RWPE2 (cell line): ENCODE data around the gene ZNF148.

ENCODE experiments used
- ATAC-seq: fragments of 200-7000 bp; cut with Tn5 transposase; 3 replicates; pipeline ENCODE4 v1.9.1; 2021; ENCODE audit warnings: low read depth
- DNase-seq: peaks from one replicate; pipeline ENCODE4 v3.0.0-alpha.2; 2020; ENCODE audit warnings: low spot score
- H3K27ac ChIP-seq: fragments of 450-650 bp; 2 replicates; pipeline ENCODE4 v1.5.1; 2017; ENCODE audit warnings: mild to moderate bottlenecking; ENCODE audit not compliant: poor library complexity, severe bottlenecking
- H3K27me3 ChIP-seq: fragments of 250-450 bp; sonication (Bioruptor Pico); 2 replicates; pipeline ENCODE4 v1.5.1; 2021; ENCODE audit warnings: mild to moderate bottlenecking, moderate library complexity; ENCODE audit not compliant: insufficient read depth, poor library complexity, severe bottlenecking
- H3K36me3 ChIP-seq: fragments of 250-450 bp; sonication (Bioruptor Pico); 2 replicates; pipeline ENCODE4 v1.5.1; 2020; ENCODE audit warnings: low read depth, mild to moderate bottlenecking, moderate library complexity
- H3K4me1 ChIP-seq: fragments of 250-450 bp; sonication (Bioruptor Pico); 2 replicates; pipeline ENCODE4 v1.5.1; 2021; ENCODE audit warnings: mild to moderate bottlenecking, moderate library complexity; ENCODE audit not compliant: insufficient read depth, poor library complexity, severe bottlenecking
- H3K4me3 ChIP-seq: fragments of 250-450 bp; sonication (Bioruptor Pico); 2 replicates; pipeline ENCODE4 v1.5.1; 2021; ENCODE audit warnings: mild to moderate bottlenecking, moderate library complexity; ENCODE audit not compliant: severe bottlenecking
- H3K9me3 ChIP-seq: fragments of 250-450 bp; sonication (Bioruptor Pico); 2 replicates; pipeline ENCODE4 v1.5.1; 2021; ENCODE audit warnings: mild to moderate bottlenecking, moderate library complexity; ENCODE audit not compliant: severe bottlenecking
- TF ChIP-seq, protein P1 (sequence below): fragments of 450-650 bp; IDR thresholded peaks from one replicate; pipeline ENCODE4 v1.5.1; 2017; ENCODE audit warnings: mild to moderate bottlenecking, moderate library complexity; ENCODE audit not compliant: poor library complexity, severe bottlenecking

Gene ZNF148

DNA sequence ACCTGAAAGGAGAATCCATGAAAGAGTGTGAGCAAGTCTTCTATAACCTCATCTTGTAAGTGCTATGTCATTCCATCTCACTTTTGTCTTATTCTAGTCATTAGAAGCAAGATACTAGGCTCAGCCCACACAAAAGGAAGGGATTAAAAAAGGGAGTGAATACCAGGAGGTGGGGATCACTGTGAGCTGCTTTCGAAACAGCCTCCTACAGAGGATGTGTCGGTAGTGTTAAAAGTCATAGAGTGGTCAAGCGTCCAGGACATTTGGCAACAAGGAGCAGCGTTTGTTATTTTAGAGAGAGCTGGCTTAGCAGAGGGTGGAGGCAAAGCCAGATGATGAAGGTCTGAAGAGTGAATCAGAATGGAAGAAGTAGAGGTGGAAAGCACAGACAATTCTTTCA, 11.7 kb upstream of the ZNF148 start:
- no peak overlapping the region for H3K4me3 ChIP-seq
- no peaks in the 10 kb centered on the region for H3K9me3 ChIP-seq
- TF ChIP-seq, protein P1, sequence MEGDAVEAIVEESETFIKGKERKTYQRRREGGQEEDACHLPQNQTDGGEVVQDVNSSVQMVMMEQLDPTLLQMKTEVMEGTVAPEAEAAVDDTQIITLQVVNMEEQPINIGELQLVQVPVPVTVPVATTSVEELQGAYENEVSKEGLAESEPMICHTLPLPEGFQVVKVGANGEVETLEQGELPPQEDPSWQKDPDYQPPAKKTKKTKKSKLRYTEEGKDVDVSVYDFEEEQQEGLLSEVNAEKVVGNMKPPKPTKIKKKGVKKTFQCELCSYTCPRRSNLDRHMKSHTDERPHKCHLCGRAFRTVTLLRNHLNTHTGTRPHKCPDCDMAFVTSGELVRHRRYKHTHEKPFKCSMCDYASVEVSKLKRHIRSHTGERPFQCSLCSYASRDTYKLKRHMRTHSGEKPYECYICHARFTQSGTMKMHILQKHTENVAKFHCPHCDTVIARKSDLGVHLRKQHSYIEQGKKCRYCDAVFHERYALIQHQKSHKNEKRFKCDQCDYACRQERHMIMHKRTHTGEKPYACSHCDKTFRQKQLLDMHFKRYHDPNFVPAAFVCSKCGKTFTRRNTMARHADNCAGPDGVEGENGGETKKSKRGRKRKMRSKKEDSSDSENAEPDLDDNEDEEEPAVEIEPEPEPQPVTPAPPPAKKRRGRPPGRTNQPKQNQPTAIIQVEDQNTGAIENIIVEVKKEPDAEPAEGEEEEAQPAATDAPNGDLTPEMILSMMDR, result no peak
- H3K27ac ChIP-seq, result no peak overlapping the region
- H3K4me1 ChIP-seq, result no peaks in the 10 kb centered on the region
- DNase-seq (no peak), ATAC-seq (no peak)
- no peaks in the 10 kb centered on the region for H3K36me3 ChIP-seq
- H3K27me3 ChIP-seq, result no peaks in the 10 kb centered on the region

DNA sequence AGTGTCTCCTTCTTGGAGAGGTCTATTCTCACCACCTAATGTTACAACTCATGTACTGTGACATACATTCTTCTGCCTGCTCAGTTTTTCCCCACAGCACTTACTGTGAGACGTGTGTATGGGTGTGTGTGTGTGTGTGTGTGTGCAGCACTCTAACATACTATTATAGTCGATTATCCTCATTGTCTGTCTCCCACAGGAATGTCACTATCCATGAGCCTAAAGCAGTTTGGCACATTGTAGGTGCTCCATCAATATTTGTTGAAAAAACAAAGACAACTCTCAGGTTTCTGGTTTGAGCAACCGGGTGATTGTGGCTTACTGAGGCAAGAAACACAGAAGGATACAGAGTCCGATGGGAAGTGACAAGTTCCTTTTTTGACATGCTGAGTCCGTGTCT, 8.6 kb upstream of the ZNF148 start:
- Histone ChIP-seq H3K4me3 (no peak overlapping the region), H3K9me3 (no peaks in the 10 kb centered on the region), H3K27ac (no peak overlapping the region), H3K36me3 (no peaks in the 10 kb centered on the region), H3K4me1 (no peaks in the 10 kb centered on the region), H3K27me3 (no peaks in the 10 kb centered on the region)
- no peak for ATAC-seq
- TF ChIP-seq, protein P1, result no peak
- DNase-seq, result no peak

DNA sequence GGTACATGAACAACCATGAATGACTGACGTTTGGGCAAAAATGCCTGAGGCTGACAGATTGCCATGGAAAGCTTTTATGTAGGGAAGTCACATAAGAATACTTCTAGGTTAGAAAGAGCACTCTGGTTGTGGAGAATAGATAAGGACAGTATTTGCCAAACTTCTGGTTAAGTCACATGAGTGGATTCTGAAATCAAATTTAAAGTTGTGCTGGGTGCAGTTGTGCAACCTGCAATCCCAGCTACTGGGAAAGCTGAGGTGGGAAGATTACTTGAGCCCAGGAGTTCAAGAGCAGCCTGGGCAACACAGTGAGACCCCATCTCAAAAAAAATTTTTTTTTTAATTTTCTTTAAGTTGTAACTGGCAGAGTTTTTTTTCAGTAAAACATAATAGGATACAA, 7.2 kb upstream of the ZNF148 start:
- H3K4me3 ChIP-seq, result no peak overlapping the region
- ATAC-seq (no peak), DNase-seq (no peak)
- H3K27ac ChIP-seq, result no peak overlapping the region
- H3K4me1 ChIP-seq, result no peaks in the 10 kb centered on the region
- H3K36me3 ChIP-seq, result no peaks in the 10 kb centered on the region
- H3K27me3 ChIP-seq, result no peaks in the 10 kb centered on the region
- H3K9me3 ChIP-seq, result no peaks in the 10 kb centered on the region
- TF ChIP-seq, protein P1, result no peak

DNA sequence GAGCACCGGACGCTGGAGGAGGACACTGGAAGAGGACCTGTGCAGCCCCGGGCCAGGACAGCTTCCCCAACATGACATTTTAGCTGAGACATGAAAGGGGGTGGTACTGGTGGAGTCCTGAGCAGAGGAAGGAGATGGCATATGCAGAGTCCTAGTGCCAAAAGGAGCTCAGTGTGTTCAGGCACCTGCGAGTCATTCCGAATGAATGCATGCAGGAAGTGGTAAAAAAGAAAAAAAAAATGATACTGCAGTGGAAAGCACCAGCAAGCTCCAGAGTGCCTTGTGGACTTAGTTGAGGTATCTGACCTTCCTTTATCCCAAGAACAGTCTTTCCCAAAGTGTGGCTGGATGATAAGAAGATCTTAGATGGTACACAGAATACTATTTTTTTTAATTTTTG, 6.6 kb upstream of the ZNF148 start:
- DNase-seq (no peak), ATAC-seq (peak; percentile 65)
- H3K36me3 ChIP-seq, result no peaks in the 10 kb centered on the region
- H3K4me3 ChIP-seq, result no peak overlapping the region
- TF ChIP-seq, protein P1, result no peak
- no peaks in the 10 kb centered on the region for H3K9me3 ChIP-seq
- no peak overlapping the region for H3K27ac ChIP-seq
- no peaks in the 10 kb centered on the region for H3K27me3 ChIP-seq
- peaks cover under 1% of the 10 kb centered on the region for H3K4me1 ChIP-seq

DNA sequence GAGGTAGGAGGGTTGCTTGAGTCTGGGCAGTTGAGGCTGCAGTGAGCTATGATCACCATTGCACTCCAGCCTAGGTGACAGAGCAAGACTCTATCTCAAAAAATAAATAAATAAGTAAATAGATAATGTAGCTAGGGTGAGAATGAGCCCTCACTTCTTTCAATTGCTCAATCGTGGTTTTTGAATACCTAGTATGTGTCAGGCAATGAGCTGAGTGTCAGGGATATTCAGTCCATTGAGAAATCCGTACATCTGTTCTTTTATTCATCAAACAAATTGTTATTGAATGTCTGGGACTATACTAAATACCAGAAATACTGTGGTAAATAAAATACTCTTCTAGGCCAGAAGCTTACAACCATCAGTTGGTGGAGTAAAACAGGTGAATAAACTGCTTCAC, 6.2 kb upstream of the ZNF148 start:
- DNase-seq (no peak), ATAC-seq (peak; percentile 10; the same call in 1 of the 3 replicates)
- Histone ChIP-seq H3K4me3 (no peak overlapping the region), H3K36me3 (no peaks in the 10 kb centered on the region), H3K4me1 (peaks cover 4% of the 10 kb centered on the region), H3K9me3 (no peaks in the 10 kb centered on the region), H3K27ac (no peak overlapping the region), H3K27me3 (no peaks in the 10 kb centered on the region)
- TF ChIP-seq, protein P1, result no peak
